GM12864 (cell line): ENCODE results near the gene SP3.

Experiments
- DNase-seq: peaks from one replicate; pipeline ENCODE4 v3.0.0-alpha.2; 2011; ENCODE audit warnings: low read depth
- H3K4me3 ChIP-seq: 2 replicates; pipeline ENCODE4 v1.5.1; 2011; ENCODE audit warnings: mild to moderate bottlenecking, low read depth, low read length, control low read depth
- TF ChIP-seq, protein P1 (sequence below): IDR thresholded peaks from 2 replicates; pipeline ENCODE4 v1.5.1; 2011; ENCODE audit warnings: low read depth, mild to moderate bottlenecking, moderate library complexity, low read length, control low read depth, inconsistent platforms; ENCODE audit errors: missing control alignments

SP3 gene

GRCh38 chr2:173956454-173956853 is 8.7 kb downstream of the SP3 start:
- H3K4me3 ChIP-seq, result no peak overlapping the region
- TF ChIP-seq, protein P1, sequence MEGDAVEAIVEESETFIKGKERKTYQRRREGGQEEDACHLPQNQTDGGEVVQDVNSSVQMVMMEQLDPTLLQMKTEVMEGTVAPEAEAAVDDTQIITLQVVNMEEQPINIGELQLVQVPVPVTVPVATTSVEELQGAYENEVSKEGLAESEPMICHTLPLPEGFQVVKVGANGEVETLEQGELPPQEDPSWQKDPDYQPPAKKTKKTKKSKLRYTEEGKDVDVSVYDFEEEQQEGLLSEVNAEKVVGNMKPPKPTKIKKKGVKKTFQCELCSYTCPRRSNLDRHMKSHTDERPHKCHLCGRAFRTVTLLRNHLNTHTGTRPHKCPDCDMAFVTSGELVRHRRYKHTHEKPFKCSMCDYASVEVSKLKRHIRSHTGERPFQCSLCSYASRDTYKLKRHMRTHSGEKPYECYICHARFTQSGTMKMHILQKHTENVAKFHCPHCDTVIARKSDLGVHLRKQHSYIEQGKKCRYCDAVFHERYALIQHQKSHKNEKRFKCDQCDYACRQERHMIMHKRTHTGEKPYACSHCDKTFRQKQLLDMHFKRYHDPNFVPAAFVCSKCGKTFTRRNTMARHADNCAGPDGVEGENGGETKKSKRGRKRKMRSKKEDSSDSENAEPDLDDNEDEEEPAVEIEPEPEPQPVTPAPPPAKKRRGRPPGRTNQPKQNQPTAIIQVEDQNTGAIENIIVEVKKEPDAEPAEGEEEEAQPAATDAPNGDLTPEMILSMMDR, result no peak
- DNase-seq, result no peak

- TF ChIP-seq, protein P1, result no peak
- DNase-seq, result no peak
- H3K4me3 ChIP-seq, result no peak overlapping the region
These were observed 9.3 kb downstream of the SP3 start for GRCh38 chr2:173955867-173956266.

GRCh38 chr2:173955004-173955403 is 10.2 kb downstream of the SP3 start:
- no peak for DNase-seq
- H3K4me3 ChIP-seq, result no peak overlapping the region
- TF ChIP-seq, protein P1, result peak; percentile 11

GRCh38 chr2:173953047-173953424 is 12.1 kb downstream of the SP3 start:
- no peak for DNase-seq
- TF ChIP-seq, protein P1, result no peak
- H3K4me3 ChIP-seq, result no peak overlapping the region

- no peak overlapping the region for H3K4me3 ChIP-seq
- TF ChIP-seq, protein P1, result peak; percentile 10
- no peak for DNase-seq
These were observed 12.7 kb downstream of the SP3 start for GRCh38 chr2:173952267-173953046.

- TF ChIP-seq, protein P1, result no peak
- H3K4me3 ChIP-seq, result no peak overlapping the region
- DNase-seq, result no peak
These were observed 16.3 kb downstream of the SP3 start for GRCh38 chr2:173948842-173949241.

DNA sequence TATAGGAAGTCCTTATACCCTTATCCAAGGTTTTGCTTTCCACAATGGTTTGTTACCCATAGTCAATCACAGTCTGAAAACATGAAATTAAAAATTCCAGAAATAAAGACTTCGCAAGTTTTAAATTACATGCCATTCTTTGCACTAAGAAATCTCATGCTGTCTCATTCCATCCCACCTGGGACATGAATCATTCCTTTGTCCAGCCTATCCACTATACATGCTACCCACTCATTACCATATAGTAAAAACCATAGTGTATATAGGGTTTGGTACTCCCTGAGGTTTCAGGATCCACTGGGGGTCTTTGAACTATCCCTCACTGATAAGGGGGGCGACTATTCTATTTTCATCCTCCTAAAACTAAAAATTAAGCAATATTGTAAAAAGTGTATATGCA is 17.0 kb downstream of the SP3 start:
- H3K4me3 ChIP-seq, result no peak overlapping the region

More for the DNA sequence above, 17.0 kb downstream of the SP3 start:
- no peak for DNase-seq
- TF ChIP-seq, protein P1, result no peak
